HepG2 (cell line): ENCODE results near the gene WNT10A. TPM values are rescaled to one million over a fixed set of nuclear protein-coding genes. Genes with fewer than 3 reads are reported as not detected.

Experiments
- ARNT ChIP-seq: fragments of 450-650 bp; IDR thresholded peaks from 2 replicates; pipeline ENCODE4 v1.6.1; 2017
- FOXC1 ChIP-seq: sonication (generic); formaldehyde crosslinking; IDR thresholded peaks from 2 replicates; pipeline ENCODE4 v1.8.0; 2022; ENCODE audit warnings: mild to moderate bottlenecking, missing genetic modification reagents, borderline replicate concordance
- FOXO1 ChIP-seq: sonication (generic); formaldehyde crosslinking; IDR thresholded peaks from 2 replicates; pipeline ENCODE4 v1.4.0; 2020; ENCODE audit warnings: missing genetic modification reagents
- HNF4A ChIP-seq: sonication (generic); formaldehyde crosslinking; IDR thresholded peaks from 2 replicates; pipeline ENCODE4 v1.4.0; 2020; ENCODE audit warnings: missing genetic modification reagents
- IKZF1 ChIP-seq: fragments of 450-650 bp; IDR thresholded peaks from 2 replicates; pipeline ENCODE4 v1.7.1; 2016
- KLF12 ChIP-seq: sonication (generic); formaldehyde crosslinking; IDR thresholded peaks from 2 replicates; pipeline ENCODE4 v1.4.0; 2020; ENCODE audit warnings: missing genetic modification reagents, borderline replicate concordance
- NFKBIZ ChIP-seq: IDR thresholded peaks from 2 replicates; pipeline ENCODE4 v1.6.1; 2018; ENCODE audit warnings: missing genetic modification reagents, missing compliant biosample characterization
- NKX3-1 ChIP-seq: sonication (generic); formaldehyde crosslinking; IDR thresholded peaks from 2 replicates; pipeline ENCODE4 v1.5.0; 2020; ENCODE audit warnings: missing genetic modification reagents
- POLR2G ChIP-seq: fragments of 200-400 bp; formaldehyde crosslinking; IDR thresholded peaks from 2 replicates; pipeline ENCODE4 v1.6.1; 2018; ENCODE audit warnings: mild to moderate bottlenecking, low read depth, low read length, moderate library complexity
- RFX3 ChIP-seq: IDR thresholded peaks from 2 replicates; pipeline ENCODE4 v1.6.1; 2016; ENCODE audit warnings: missing biosample characterization, missing genetic modification reagents
- TBP ChIP-seq: sonication (generic); formaldehyde crosslinking; IDR thresholded peaks from 2 replicates; pipeline ENCODE4 v1.5.0; 2020; ENCODE audit warnings: missing genetic modification reagents
- TCF12 ChIP-seq, 2 experiments: fragments of 450-650 bp in 1 of 2; sonication (generic) in 1 of 2; formaldehyde crosslinking in 1 of 2; IDR thresholded peaks; 2 replicates each; pipeline versions ENCODE4 v1.6.1 to v1.8.0; 2017 to 2022; ENCODE audit warnings: antibody characterized with exemption in 1 of 2, mild to moderate bottlenecking in 1 of 2, missing genetic modification reagents in 1 of 2, moderate library complexity in 1 of 2
- TCF7 ChIP-seq: sonication (generic); IDR thresholded peaks from 2 replicates; pipeline ENCODE4 v1.6.1; 2016; ENCODE audit warnings: antibody characterized with exemption, low read depth
- ZBTB3 ChIP-seq: sonication (generic); formaldehyde crosslinking; IDR thresholded peaks from 2 replicates; pipeline ENCODE4 v1.4.0; 2020; ENCODE audit warnings: low read depth, mild to moderate bottlenecking, moderate library complexity, missing genetic modification reagents, borderline replicate concordance
- ZMYM3 ChIP-seq: sonication (generic); formaldehyde crosslinking; IDR thresholded peaks from 2 replicates; pipeline ENCODE4 v1.5.1; 2020; ENCODE audit warnings: mild to moderate bottlenecking, missing genetic modification reagents
- ZNF761 ChIP-seq: sonication (generic); formaldehyde crosslinking; conservative IDR thresholded peaks from 2 replicates; pipeline ENCODE4 v1.4.0; 2020; ENCODE audit warnings: mild to moderate bottlenecking, missing genetic modification reagents
- ZNF816 ChIP-seq: sonication (generic); formaldehyde crosslinking; IDR thresholded peaks from 2 replicates; pipeline ENCODE4 v1.8.0; 2022; ENCODE audit warnings: missing genetic modification reagents, mild to moderate bottlenecking, borderline replicate concordance
- polyA plus RNA-seq, 8 experiments: library from polyadenylated mRNA; depleted of rRNA in 3 of 8; stranded (reverse) in 7 of 8; unstranded in 1 of 8; fragments of >200 nt; fragmentation: Illumina TruSeq in 4 of 8; extraction: Trizol in 4 of 8; gene quantifications; 2 replicates each; pipeline versions ENCODE4 v1.2.1 to v1.2.3, GENCODE V29; 2011 to 2016; ENCODE audit warnings: low read depth in 4 of 8, missing spikeins in 1 of 8, mixed read lengths in 1 of 8; ENCODE audit not compliant: insufficient read depth in 1 of 8
- total RNA-seq, 5 experiments: library from RNA; depleted of rRNA; stranded (reverse); fragments of >200 nt; fragmentation: Illumina TruSeq; extraction: Trizol; gene quantifications; 2 replicates each; pipeline ENCODE4 v1.2.3, GENCODE V29; 2016; ENCODE audit warnings: low read depth in 1 of 5
- TF ChIP-seq, protein P1 (sequence below): sonication (generic); IDR thresholded peaks from 2 replicates; pipeline ENCODE4 v1.6.1; 2016; ENCODE audit warnings: low read depth, borderline replicate concordance
- TF ChIP-seq, protein P2 (sequence below): sonication (generic); formaldehyde crosslinking; IDR thresholded peaks from 2 replicates; pipeline ENCODE4 v1.8.1; 2023; ENCODE audit warnings: mild to moderate bottlenecking, missing genetic modification reagents, borderline replicate concordance
- TF ChIP-seq, protein P3 (sequence below): sonication (generic); formaldehyde crosslinking; IDR thresholded peaks from 2 replicates; pipeline ENCODE4 v1.5.0; 2020; ENCODE audit warnings: mild to moderate bottlenecking, missing genetic modification reagents
- TF ChIP-seq, protein P4 (sequence below): sonication (generic); formaldehyde crosslinking; conservative IDR thresholded peaks from 2 replicates; pipeline ENCODE4 v1.8.1; 2023; ENCODE audit warnings: missing genetic modification reagents
- TF ChIP-seq, protein P5 (sequence below): sonication (generic); formaldehyde crosslinking; IDR thresholded peaks from 2 replicates; pipeline ENCODE4 v1.5.0; 2020; ENCODE audit warnings: missing genetic modification reagents, mild to moderate bottlenecking, borderline replicate concordance
- TF ChIP-seq, protein P6 (sequence below): sonication (generic); formaldehyde crosslinking; IDR thresholded peaks from 2 replicates; pipeline ENCODE4 v1.4.0; 2020; ENCODE audit warnings: missing genetic modification reagents

The WNT10A gene
- total and polyA plus RNA-seq, 2 of the 13 experiments (the other 11 are each of a cell fraction or from before 2014, with no cell fraction given), result 0.03 TPM; not detected in 1

DNA sequence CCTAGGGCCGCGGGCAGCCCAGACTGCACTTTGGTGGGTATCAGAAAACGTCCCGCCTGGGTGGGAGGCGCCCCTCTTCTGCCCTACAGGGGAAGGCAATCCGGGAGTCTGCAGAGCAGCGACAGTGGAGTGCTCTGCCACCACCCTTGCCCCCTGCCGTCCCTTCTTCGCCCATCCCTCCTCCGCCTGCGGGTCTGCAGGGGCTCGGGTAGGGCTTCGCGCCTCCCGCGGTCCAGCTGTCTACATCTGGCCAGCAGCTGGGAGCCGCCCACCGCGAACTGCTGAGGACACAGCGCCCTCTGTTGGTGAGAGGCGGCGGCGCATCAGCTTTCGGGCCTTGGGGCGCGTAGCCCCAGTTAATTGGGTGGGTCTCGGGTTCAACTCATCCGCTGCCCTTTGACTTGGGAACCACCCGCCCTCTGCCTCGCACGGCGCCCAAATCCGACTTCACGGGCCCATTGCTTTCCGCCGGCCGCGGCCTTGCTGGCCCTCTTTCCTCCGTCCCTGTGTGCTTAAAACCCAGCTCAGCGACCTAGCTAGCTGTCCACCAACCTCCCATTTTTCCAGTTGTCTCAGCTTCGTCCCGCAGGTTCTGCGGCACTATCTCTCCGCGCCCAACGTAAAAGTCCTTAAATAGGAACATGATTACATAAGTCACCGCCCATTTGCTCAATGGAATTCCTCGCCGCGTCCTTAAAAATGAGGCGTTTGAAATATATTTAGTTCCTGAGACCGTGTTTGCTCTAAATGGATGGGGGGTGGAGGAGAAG, 17.6 kb downstream of the WNT10A start (continued):
- TF ChIP-seq, protein P1, sequence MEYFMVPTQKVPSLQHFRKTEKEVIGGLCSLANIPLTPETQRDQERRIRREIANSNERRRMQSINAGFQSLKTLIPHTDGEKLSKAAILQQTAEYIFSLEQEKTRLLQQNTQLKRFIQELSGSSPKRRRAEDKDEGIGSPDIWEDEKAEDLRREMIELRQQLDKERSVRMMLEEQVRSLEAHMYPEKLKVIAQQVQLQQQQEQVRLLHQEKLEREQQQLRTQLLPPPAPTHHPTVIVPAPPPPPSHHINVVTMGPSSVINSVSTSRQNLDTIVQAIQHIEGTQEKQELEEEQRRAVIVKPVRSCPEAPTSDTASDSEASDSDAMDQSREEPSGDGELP, result peak; percentile 91
- TF ChIP-seq ARNT (no peak), ZBTB3 (CRISPR knock-in tag) (no peak), FOXC1 (CRISPR knock-in tag) (peak; percentile 76), IKZF1 (no peak), FOXO1 (peak; percentile 23; the same call in 1 of the 2 replicates), HNF4A (CRISPR knock-in tag) (no peak), ZMYM3 (0 out of 2 replicates have a peak, but pooled peaks have one; percentile 53), ZNF816 (CRISPR knock-in tag) (no peak), NFKBIZ (CRISPR knock-in tag) (no peak), TCF12 (IDR thresholded peaks at IDR 0.05) (no peak), TCF12 (CRISPR knock-in tag; IDR thresholded peaks at IDR 0.05) (no peak), TBP (CRISPR knock-in tag) (no peak; the same call in 1 of the 2 replicates), RFX3 (CRISPR knock-in tag) (no peak), TCF7 (no peak), POLR2G (no peak), ZNF761 (peak; percentile 89), KLF12 (CRISPR knock-in tag) (peak; percentile 93), NKX3-1 (CRISPR knock-in tag) (no peak)
- TF ChIP-seq, protein P2, sequence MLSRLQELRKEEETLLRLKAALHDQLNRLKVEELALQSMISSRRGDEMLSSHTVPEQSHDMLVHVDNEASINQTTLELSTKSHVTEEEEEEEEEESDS, result 0 out of 2 replicates have a peak, but pooled peaks have one; percentile 44
- TF ChIP-seq, protein P3, sequence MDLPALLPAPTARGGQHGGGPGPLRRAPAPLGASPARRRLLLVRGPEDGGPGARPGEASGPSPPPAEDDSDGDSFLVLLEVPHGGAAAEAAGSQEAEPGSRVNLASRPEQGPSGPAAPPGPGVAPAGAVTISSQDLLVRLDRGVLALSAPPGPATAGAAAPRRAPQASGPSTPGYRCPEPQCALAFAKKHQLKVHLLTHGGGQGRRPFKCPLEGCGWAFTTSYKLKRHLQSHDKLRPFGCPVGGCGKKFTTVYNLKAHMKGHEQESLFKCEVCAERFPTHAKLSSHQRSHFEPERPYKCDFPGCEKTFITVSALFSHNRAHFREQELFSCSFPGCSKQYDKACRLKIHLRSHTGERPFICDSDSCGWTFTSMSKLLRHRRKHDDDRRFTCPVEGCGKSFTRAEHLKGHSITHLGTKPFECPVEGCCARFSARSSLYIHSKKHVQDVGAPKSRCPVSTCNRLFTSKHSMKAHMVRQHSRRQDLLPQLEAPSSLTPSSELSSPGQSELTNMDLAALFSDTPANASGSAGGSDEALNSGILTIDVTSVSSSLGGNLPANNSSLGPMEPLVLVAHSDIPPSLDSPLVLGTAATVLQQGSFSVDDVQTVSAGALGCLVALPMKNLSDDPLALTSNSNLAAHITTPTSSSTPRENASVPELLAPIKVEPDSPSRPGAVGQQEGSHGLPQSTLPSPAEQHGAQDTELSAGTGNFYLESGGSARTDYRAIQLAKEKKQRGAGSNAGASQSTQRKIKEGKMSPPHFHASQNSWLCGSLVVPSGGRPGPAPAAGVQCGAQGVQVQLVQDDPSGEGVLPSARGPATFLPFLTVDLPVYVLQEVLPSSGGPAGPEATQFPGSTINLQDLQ, result no peak
- TF ChIP-seq, protein P4, sequence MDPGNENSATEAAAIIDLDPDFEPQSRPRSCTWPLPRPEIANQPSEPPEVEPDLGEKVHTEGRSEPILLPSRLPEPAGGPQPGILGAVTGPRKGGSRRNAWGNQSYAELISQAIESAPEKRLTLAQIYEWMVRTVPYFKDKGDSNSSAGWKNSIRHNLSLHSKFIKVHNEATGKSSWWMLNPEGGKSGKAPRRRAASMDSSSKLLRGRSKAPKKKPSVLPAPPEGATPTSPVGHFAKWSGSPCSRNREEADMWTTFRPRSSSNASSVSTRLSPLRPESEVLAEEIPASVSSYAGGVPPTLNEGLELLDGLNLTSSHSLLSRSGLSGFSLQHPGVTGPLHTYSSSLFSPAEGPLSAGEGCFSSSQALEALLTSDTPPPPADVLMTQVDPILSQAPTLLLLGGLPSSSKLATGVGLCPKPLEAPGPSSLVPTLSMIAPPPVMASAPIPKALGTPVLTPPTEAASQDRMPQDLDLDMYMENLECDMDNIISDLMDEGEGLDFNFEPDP (CRISPR knock-in tag), result no peak
- TF ChIP-seq, protein P5, sequence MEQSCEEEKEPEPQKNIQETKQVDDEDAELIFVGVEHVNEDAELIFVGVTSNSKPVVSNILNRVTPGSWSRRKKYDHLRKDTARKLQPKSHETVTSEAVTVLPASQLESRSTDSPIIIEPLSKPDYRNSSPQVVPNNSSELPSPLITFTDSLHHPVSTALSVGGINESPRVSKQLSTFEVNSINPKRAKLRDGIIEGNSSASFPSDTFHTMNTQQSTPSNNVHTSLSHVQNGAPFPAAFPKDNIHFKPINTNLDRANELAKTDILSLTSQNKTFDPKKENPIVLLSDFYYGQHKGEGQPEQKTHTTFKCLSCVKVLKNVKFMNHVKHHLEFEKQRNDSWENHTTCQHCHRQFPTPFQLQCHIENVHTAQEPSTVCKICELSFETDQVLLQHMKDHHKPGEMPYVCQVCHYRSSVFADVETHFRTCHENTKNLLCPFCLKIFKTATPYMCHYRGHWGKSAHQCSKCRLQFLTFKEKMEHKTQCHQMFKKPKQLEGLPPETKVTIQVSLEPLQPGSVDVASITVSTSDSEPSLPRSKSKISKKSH (CRISPR knock-in tag), result peak; percentile 95
- TF ChIP-seq, protein P6, sequence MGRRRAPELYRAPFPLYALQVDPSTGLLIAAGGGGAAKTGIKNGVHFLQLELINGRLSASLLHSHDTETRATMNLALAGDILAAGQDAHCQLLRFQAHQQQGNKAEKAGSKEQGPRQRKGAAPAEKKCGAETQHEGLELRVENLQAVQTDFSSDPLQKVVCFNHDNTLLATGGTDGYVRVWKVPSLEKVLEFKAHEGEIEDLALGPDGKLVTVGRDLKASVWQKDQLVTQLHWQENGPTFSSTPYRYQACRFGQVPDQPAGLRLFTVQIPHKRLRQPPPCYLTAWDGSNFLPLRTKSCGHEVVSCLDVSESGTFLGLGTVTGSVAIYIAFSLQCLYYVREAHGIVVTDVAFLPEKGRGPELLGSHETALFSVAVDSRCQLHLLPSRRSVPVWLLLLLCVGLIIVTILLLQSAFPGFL (CRISPR knock-in tag), result no peak
